GM19395 (cell line): ENCODE data around the gene CDKL1.

Source experiments
- ATAC-seq: cut with Tn5 transposase; IDR thresholded peaks from one replicate; pipeline ENCODE4 v1.9.1; 2021; ENCODE audit warnings: mild to moderate bottlenecking, moderate library complexity; ENCODE audit not compliant: unreplicated experiment

CDKL1 gene

GRCh38 chr14:50396631-50397389 is at the start of gene CDKL1:
Gene CDKL1 (minus strand): TSS chr14:50396881. CDS start chr14:50395868, 1,013 bp downstream.
- peak; percentile 61 for ATAC-seq

- no peak for ATAC-seq
Measured at GRCh38 chr14:50434528-50434927, 37.8 kb upstream of the CDKL1 start.

GRCh38 chr14:50432131-50432530 is 35.5 kb upstream of the CDKL1 start:
- no peak for ATAC-seq

GRCh38 chr14:50425816-50426215 is 29.1 kb upstream of the CDKL1 start:
- ATAC-seq, result no peak

GRCh38 chr14:50425105-50425504 is 28.4 kb upstream of the CDKL1 start:
- ATAC-seq, result no peak

- no peak for ATAC-seq
Measured at GRCh38 chr14:50423529-50423928, 26.8 kb upstream of the CDKL1 start.

GRCh38 chr14:50421499-50421898 is 24.8 kb upstream of the CDKL1 start:
- ATAC-seq, result no peak

GRCh38 chr14:50417853-50418252 is 21.2 kb upstream of the CDKL1 start:
- ATAC-seq, result no peak

- no peak for ATAC-seq
Measured at GRCh38 chr14:50410921-50411320, 14.2 kb upstream of the CDKL1 start.

GRCh38 chr14:50410071-50410470 is 13.4 kb upstream of the CDKL1 start:
- ATAC-seq, result no peak

- ATAC-seq, result no peak
Measured at GRCh38 chr14:50407111-50407812, 10.6 kb upstream of the CDKL1 start.

- no peak for ATAC-seq
Measured at GRCh38 chr14:50403419-50403818, 6.7 kb upstream of the CDKL1 start.

GRCh38 chr14:50402965-50403364 is 6.3 kb upstream of the CDKL1 start:
- no peak for ATAC-seq

- no peak for ATAC-seq
Measured at GRCh38 chr14:50400461-50400860, 3.8 kb upstream of the CDKL1 start.

- no peak for ATAC-seq
Measured at GRCh38 chr14:50399251-50400032, 2.8 kb upstream of the CDKL1 start.

GRCh38 chr14:50398189-50398580 is 1.5 kb upstream of the CDKL1 start:
- ATAC-seq, result no peak

GRCh38 chr14:50397390-50398188 is 908 bp upstream of the CDKL1 start:
- no peak for ATAC-seq

- ATAC-seq, result no peak
Measured at GRCh38 chr14:50395448-50395847, 1.2 kb downstream of the CDKL1 start.

- no peak for ATAC-seq
Measured at GRCh38 chr14:50394713-50395112, 2.0 kb downstream of the CDKL1 start.

GRCh38 chr14:50389668-50390441 is 6.8 kb downstream of the CDKL1 start:
- ATAC-seq, result no peak
